Large intestine (tissue), 3 donors: Measurements from ENCODE around the gene PTTG1IP. TPM values are rescaled to one million over a fixed set of nuclear protein-coding genes. Genes with fewer than 3 reads are reported as not detected.
A peak's percentile ranks its signal among the peaks of the same experiment; 100 is the strongest.

Experiments used
- DNase-seq, 2 donors: peaks; one replicate each; pipeline versions ENCODE4 v3.0.0 to v3.0.0-alpha.2; 2013
- H3K27ac ChIP-seq: one replicate; pipeline ENCODE4 v1.5.1; 2013; ENCODE audit warnings: low read length
- H3K27me3 ChIP-seq: 2 replicates; pipeline ENCODE4 v1.6.1; 2013; ENCODE audit warnings: low read length; ENCODE audit not compliant: control insufficient read depth, insufficient read depth
- H3K36me3 ChIP-seq: 2 replicates; pipeline ENCODE4 v1.6.1; 2013; ENCODE audit warnings: low read length; ENCODE audit not compliant: control insufficient read depth, insufficient read depth
- H3K4me1 ChIP-seq: one replicate; pipeline ENCODE4 v1.6.1; 2013; ENCODE audit warnings: low read length; ENCODE audit not compliant: control insufficient read depth, insufficient read depth
- H3K4me3 ChIP-seq: one replicate; pipeline ENCODE4 v1.5.1; 2013; ENCODE audit warnings: low read length
- H3K9me3 ChIP-seq: one replicate; pipeline ENCODE4 v1.6.1; 2013; ENCODE audit warnings: mild to moderate bottlenecking, low read depth, low read length, moderate library complexity; ENCODE audit not compliant: control insufficient read depth
- WGBS: methylation state at CpG from one replicate; pipeline ENCODE4 v1.1.5; 2013; ENCODE audit warnings: low lambda C conversion rate; ENCODE audit not compliant: insufficient coverage; 5-methylcytosine and 5-hydroxymethylcytosine counted together
- polyA plus RNA-seq: library from polyadenylated mRNA; unstranded; fragments of 120-200 nt; gene quantifications from one replicate; pipeline ENCODE4 v1.2.1, GENCODE V29; 2013

Gene PTTG1IP
- polyA plus RNA-seq, 1 donor, result 185 TPM

- Histone ChIP-seq H3K36me3 (no peaks in the 10 kb centered on the region), H3K27ac (no peak overlapping the region), H3K9me3 (peaks cover 3% of the 10 kb centered on the region), H3K27me3 (peaks cover 9% of the 10 kb centered on the region), H3K4me3 (no peak overlapping the region), H3K4me1 (peaks cover 18% of the 10 kb centered on the region)
- no CpG with 5 or more reads among the region's 10 CpGs for WGBS
- DNase-seq, result no peak
Measured at GRCh38 chr21:44842087-44842486, 31.4 kb downstream of the PTTG1IP start.

DNA sequence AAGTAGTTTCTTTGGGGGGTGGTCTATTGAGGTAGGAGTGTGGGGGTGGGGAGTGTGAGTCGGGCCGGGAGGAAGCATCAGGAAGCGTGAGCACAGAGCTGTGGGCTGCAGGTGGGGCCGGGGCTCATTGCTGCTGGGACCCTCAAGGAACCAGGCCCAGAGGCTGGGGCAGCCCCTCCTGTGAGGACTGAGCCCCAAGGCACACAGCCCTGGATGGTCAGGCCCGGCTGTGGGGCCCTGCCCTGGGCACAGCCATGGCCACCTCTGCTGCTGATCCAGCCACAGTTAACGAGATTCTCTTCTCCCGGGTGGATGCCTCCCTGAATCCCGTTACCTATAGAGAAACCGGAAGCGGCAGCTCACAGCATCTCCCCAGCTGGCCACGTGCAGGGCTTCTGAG is 32.7 kb downstream of the PTTG1IP start:
- Histone ChIP-seq H3K27ac (no peak overlapping the region), H3K4me3 (no peak overlapping the region), H3K9me3 (peaks cover under 1% of the 10 kb centered on the region), H3K27me3 (peaks cover 9% of the 10 kb centered on the region), H3K4me1 (peaks cover 7% of the 10 kb centered on the region), H3K36me3 (no peaks in the 10 kb centered on the region)
- DNase-seq, result no peak
- WGBS, result 60% methylated on average over 1 of the region's 11 CpGs

GRCh38 chr21:44838951-44839350 is 34.5 kb downstream of the PTTG1IP start:
- no peak overlapping the region for H3K27ac ChIP-seq
- H3K9me3 ChIP-seq, result no peaks in the 10 kb centered on the region
- H3K4me1 ChIP-seq, result peaks cover 2% of the 10 kb centered on the region
- no peaks in the 10 kb centered on the region for H3K36me3 ChIP-seq
- H3K27me3 ChIP-seq, result peaks cover 4% of the 10 kb centered on the region
- whole genome bisulfite sequencing, result no CpG with 5 or more reads among the region's 9 CpGs
- H3K4me3 ChIP-seq, result no peak overlapping the region
- no peak for DNase-seq

DNA sequence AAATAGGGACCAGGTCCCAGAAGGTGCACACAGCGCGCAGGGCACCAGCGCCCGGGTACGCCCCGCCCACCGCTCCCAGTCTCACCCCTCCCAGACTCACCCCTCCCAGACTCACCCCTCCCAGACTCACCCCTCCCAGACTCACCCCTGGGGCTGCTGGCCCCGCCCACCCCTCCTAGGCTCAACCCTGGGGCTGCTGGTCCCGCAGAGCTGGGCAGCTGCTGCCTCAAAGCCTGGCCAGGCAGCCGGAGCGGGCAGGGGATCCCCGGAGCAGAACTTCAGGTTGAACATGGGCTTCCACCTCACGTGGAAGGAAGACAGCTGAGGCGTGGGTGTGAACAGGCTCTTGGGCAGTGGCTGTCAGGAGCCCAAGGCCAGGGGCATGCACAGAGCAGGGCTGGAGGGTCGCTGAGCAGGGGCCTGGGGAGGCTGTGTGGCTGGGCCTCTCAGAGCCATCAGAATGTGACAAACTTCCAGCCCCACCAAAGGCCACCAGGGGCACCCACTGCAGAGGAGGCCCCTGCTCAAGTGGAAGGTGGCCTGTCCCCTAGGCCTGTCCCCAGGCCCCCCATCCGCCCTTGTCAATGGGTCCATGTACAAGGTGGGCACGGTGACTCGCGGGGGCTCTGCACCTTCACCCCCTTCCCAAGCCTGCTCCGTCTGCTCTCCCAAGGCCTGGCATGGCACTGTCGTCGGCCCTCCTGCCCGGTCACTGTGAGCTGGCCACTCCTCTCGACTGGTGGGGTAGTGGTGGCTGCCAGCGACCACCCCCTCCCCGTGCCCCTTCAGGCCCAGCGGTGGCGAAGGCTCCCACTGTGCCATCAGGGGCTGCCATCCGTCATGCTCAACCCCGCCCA is 35.2 kb downstream of the PTTG1IP start:
- Histone ChIP-seq H3K27ac (no peak overlapping the region), H3K27me3 (peaks cover 2% of the 10 kb centered on the region), H3K9me3 (no peaks in the 10 kb centered on the region), H3K4me3 (no peak overlapping the region), H3K36me3 (no peaks in the 10 kb centered on the region), H3K4me1 (peaks cover 2% of the 10 kb centered on the region)
- DNase-seq, result no peak
- WGBS, result no CpG with 5 or more reads among the region's 30 CpGs

GRCh38 chr21:44837537-44837936 is 36.0 kb downstream of the PTTG1IP start:
- Histone ChIP-seq H3K9me3 (no peaks in the 10 kb centered on the region), H3K27me3 (peaks cover 2% of the 10 kb centered on the region), H3K4me3 (no peak overlapping the region), H3K36me3 (no peaks in the 10 kb centered on the region), H3K27ac (no peak overlapping the region), H3K4me1 (peaks cover 2% of the 10 kb centered on the region)
- no peak for DNase-seq
- 100% methylated on average over 1 of the region's 13 CpGs for WGBS

DNA sequence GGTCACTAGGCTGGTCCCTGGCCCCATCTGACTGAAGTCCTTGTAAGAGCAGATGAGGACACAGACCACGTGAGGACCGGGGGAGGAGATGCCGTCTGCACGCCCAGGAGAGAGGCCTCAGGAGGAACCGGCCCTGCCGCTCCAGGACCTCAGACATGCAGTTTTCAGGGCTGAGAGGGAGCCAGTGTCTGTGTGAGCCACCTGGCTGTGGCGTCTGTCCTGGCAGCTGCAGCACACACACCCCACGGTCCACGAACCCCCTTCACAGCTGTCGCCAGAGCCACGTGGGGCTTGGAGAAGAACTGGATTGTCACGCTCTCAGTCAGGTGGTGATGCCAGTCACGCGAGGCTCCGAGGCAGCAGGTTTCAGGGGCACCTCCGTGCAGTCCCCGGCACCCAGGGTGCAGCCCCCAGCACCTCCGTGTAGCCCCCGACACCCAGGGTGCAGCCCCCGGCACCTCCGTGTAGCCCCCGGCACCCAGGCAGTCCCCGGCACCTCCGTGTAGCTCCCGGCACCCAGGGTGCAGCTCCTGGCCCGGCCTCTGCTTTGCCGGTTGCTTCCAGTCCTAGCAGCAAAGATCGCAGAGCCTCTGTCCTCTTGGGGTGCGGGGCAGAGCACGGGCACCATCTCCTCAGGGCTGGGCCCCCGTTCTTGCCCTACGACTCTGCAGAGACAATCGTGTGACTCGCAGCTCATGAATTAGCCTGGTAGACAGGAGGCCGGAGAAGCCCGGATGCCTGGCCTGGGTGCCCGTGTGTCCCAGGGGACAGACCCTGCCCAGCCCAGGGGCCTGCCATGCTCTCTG is 36.6 kb downstream of the PTTG1IP start:
- WGBS, result no CpG with 5 or more reads among the region's 37 CpGs
- peak; percentile 83 to 86 for DNase-seq
- H3K27ac ChIP-seq, result no peak overlapping the region
- peaks cover 2% of the 10 kb centered on the region for H3K4me1 ChIP-seq
- no peaks in the 10 kb centered on the region for H3K27me3 ChIP-seq
- H3K9me3 ChIP-seq, result no peaks in the 10 kb centered on the region
- no peaks in the 10 kb centered on the region for H3K36me3 ChIP-seq
- no peak overlapping the region for H3K4me3 ChIP-seq

DNA sequence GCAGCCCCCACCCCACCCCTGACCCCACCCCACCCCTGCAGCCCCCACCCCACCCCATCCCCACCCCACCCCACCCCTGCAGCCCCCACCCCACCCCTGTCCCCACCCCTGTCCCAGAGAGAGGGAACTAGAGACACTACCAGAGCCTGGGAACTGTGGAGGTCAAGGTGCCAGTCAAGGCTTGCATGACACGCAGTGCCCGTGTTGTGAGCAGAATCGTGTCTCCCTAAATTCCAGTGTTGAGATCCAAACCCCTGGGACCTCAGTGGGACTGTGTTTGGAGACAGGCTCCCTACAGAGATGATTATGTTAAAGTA is 37.2 kb downstream of the PTTG1IP start:
- no CpG with 5 or more reads among the region's 3 CpGs for WGBS
- Histone ChIP-seq H3K4me3 (no peak overlapping the region), H3K9me3 (no peaks in the 10 kb centered on the region), H3K4me1 (peaks cover 2% of the 10 kb centered on the region), H3K36me3 (no peaks in the 10 kb centered on the region), H3K27ac (no peak overlapping the region), H3K27me3 (no peaks in the 10 kb centered on the region)
- DNase-seq, result no peak

- no peaks in the 10 kb centered on the region for H3K36me3 ChIP-seq
- no peak for DNase-seq
- no peaks in the 10 kb centered on the region for H3K9me3 ChIP-seq
- H3K27me3 ChIP-seq, result no peaks in the 10 kb centered on the region
- no peak overlapping the region for H3K27ac ChIP-seq
- no CpG with 5 or more reads among the region's 8 CpGs for WGBS
- no peak overlapping the region for H3K4me3 ChIP-seq
- H3K4me1 ChIP-seq, result peaks cover 2% of the 10 kb centered on the region
Measured at GRCh38 chr21:44835647-44835973, 37.9 kb downstream of the PTTG1IP start.

GRCh38 chr21:44834951-44835646 is 38.4 kb downstream of the PTTG1IP start:
- Histone ChIP-seq H3K9me3 (no peaks in the 10 kb centered on the region), H3K4me3 (no peak overlapping the region), H3K4me1 (peaks cover 2% of the 10 kb centered on the region), H3K27ac (no peak overlapping the region), H3K36me3 (no peaks in the 10 kb centered on the region), H3K27me3 (no peaks in the 10 kb centered on the region)
- DNase-seq, result no peak
- no CpG with 5 or more reads among the region's 29 CpGs for WGBS

DNA sequence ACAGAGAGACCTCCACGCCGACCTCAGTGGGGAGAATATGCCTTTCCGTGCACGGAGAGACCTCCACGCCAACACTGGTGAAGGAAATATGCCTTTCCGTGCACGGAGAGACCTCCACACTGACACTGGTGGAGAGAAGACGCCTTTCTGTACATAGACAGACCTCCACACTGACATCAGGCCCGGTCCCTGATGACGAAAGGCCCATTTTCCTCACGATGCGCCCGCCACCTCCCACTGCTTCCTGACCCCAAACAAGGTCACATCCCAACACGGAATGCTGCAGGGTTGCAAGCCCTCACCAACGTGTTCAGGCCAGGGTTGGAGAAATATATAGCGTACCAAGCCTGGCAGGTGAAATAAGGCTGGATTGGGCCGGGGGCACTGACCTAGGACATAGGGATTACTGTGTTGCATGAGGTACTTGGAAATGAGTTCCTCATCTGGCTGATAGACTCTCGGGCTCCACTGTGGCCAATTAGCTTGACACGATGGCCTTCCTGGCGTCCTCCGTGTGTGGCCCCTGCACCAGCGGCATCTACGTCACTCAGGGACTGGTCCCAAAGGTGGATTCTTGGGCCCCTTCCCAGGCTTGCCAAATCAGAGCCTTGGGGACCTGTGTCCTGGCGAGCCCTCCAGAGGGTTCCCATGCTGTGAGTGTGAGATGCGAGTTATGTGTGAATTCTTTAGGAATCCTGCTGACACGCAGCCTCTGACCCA is 39.1 kb downstream of the PTTG1IP start:
- Histone ChIP-seq H3K27ac (no peak overlapping the region), H3K36me3 (no peaks in the 10 kb centered on the region), H3K27me3 (no peaks in the 10 kb centered on the region), H3K4me1 (peaks cover 2% of the 10 kb centered on the region), H3K9me3 (no peaks in the 10 kb centered on the region), H3K4me3 (no peak overlapping the region)
- no CpG with 5 or more reads among the region's 26 CpGs for WGBS
- DNase-seq, result no peak
